CD4-positive, alpha-beta T cell treated with Interleukin-17A for 1 hour (primary cell): ENCODE measurements around the gene EXOC3.
"Not testable (repeated sequence)": the region's sequence is repeated elsewhere in the genome, so short reads cannot be mapped to it uniquely, and the experiment has no call there.

Source experiments
- DNase-seq: peaks from one replicate; pipeline ENCODE4 v3.0.0-alpha.2; 2020

EXOC3 gene

GRCh38 chr5:442335-443238 lies at the start of gene EXOC3:
TSS of gene EXOC3 (plus strand) at chr5:443176. CDS start at chr5:446206, 3,030 bp downstream.
- DNase-seq: peak; percentile 77

- DNase-seq: no peak
Measured at GRCh38 chr5:393846-394275, 49.1 kb upstream of the EXOC3 start.

- no peak for DNase-seq
Measured at GRCh38 chr5:394671-395155, 48.3 kb upstream of the EXOC3 start.

GRCh38 chr5:395156-395920 lies 47.6 kb upstream of the EXOC3 start:
- no peak for DNase-seq

- no peak for DNase-seq
Measured at GRCh38 chr5:395921-396530, 47.0 kb upstream of the EXOC3 start.

DNA sequence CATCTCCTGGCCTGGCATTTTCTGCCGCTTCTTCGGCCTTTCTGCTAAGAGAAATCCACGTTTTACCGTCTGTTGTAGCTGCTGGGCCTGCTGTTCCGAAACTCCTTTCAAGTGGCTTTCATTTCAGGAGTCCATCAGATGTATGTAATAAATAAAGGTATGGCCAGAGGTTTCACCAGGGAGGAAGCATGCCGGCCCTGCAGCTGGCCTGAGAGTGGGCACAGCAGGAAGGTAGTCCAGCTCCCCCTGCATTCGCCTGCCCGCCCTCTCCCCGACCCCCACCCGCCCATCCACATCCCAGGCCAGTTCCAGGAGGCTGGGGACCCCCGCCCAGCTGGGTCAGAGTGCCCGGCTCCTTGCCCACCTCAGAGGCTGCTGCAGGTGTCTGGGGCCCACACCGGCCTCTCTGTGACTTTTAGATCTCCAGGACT lies 46.4 kb upstream of the EXOC3 start:
- DNase-seq: no peak

GRCh38 chr5:398141-398474 lies 44.9 kb upstream of the EXOC3 start:
- DNase-seq: not testable (repeated sequence)

- no peak for DNase-seq
Measured at GRCh38 chr5:398475-399295, 44.3 kb upstream of the EXOC3 start.

- DNase-seq: peak; percentile 48
Measured at GRCh38 chr5:399296-400281, 43.4 kb upstream of the EXOC3 start.

GRCh38 chr5:400282-401145 lies 42.5 kb upstream of the EXOC3 start:
- DNase-seq: no peak

GRCh38 chr5:401146-402034 lies 41.6 kb upstream of the EXOC3 start:
- no peak for DNase-seq

DNA sequence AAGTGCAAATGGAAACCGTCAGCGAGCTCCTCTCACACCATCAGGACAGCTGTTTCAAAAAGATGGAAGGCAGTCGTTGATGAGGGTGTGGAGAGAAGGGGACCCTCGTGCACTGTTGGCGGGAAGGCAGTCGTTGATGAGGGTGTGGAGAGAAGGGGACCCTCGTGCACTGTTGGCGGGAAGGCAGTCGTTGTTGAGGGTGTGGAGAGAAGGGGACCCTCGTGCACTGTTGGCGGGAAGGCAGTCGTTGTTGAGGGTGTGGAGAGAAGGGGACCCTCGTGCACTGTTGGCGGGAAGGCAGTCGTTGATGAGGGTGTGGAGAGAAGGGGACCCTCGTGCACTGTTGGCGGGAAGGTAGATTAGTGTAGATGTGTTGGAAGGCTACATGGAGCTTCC lies 40.8 kb upstream of the EXOC3 start:
- not testable (repeated sequence) for DNase-seq

DNA sequence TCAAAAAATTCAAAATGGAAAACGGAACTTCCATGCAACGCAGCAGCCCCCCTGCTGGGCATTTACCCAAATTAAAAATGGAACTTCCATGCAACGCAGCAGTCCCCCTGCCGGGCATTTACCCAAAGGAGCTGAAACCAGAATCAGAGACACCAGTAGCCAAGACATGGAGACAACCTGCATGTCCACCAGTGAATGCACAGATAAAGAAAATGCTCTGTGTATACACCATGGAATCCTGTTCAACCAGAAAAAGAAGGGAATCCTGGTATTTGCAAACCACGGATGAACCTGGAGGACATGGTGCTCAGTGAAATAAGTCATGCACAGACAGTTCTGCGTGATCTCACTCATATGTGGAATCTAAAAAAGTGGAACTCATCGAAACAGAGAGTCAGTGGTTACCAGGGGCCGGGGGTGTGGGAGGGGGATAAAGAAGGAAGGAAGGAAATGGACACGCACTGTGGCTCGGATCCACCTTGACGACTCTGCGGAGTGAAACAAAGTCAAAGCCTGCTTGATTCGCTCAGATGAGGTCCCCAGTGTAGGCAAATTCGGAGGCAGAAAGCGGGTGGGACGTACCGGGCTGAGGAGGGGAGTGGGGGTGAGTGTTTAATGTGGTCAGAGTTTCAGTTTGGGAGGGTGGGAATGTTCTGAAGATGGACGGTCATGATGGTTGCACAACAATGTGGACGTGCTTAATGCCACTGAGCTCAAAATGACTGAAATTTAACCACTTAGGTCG lies 40.2 kb upstream of the EXOC3 start:
- peak; percentile 12 for DNase-seq

- no peak for DNase-seq
Measured at GRCh38 chr5:403995-404394, 39.0 kb upstream of the EXOC3 start.

DNA sequence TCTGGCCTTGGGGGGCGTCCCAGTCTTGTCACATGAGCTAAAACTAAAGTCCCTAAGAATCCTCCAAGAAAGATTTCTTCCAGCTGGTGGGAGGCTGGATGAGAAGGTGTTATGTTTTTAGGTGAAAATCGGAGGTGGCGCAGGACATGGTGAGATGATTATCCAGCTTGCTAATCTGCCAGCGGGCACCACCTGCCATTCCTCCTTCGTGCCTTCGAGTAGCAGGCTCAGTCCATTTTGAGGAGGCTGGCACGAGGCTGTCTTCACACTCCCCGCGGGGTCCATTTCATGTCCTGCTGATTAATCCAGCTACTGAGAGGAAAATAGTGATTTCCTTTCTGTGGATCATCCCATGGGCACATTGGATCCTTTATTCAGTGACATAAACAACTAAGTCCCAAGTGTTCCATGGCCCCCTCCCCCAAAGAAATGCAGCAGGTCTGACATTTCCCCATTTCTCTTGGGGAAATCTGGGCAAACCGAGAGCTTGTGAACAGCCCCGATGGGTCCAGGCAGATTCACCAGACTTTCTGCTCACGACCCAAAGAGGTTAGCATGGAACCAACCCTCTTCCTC lies 38.2 kb upstream of the EXOC3 start:
- no peak for DNase-seq

DNA sequence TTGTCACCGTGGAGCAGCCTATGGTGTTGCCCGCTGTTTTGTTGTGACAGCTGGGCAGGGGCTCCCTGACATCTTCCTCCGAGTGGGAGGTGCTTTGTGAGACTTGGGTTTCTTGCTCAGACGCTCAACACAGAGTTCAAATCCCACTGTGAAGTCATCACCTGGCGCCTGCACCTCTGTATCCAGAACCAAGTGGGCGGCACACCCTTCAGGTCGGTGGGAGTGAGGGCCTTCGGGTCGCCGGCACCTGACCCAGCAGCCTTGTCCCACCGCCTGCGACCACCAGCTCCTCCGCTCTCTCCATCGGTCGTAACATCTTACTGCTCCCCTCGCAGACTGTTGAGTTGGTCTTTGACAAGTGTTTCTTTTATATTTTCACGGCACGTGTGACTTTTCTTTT lies 37.6 kb upstream of the EXOC3 start:
- no peak for DNase-seq

DNA sequence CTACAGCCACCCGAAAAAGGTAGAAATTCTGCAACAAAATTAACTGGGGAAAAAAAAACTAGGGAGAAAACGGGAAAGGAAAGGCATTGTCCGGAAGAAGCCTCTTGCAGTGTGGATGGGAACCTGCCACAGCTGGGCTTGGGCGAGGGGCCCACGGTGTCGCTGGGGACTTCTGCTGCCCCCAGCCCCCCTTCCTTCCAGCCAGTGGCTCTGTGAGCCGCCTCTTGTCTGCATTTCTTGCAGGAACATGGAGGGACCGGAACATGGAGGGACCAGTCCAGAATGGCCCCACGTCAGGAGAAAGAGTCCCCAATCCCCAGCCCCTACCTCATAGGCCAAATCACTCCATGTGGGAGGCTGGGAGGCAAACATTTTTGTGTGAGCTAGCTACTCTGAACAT lies 36.9 kb upstream of the EXOC3 start:
- DNase-seq: no peak

DNA sequence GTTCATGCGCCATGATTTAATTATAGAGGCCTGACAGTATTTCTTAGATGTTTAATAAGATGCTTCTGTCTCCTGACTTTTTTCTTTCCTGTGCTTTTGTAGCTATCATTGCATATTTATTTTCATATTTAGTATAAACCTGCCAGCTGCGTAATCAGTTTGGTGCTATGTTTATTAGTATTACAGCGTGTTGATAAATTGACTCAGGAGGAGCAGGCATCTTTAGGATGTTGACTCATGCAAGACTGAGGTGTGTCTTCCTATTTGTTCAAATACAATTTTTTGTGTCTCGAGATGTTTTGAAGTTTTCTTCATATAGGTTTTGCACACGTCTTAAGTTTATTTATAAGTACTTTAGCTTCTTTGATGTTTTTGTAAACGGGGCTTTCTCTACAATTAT lies 35.9 kb upstream of the EXOC3 start:
- DNase-seq: no peak
